T-helper 17 cell (primary cell): ENCODE measurements around the gene PLCXD3. TPM values are rescaled to one million over a fixed set of nuclear protein-coding genes. Genes with fewer than 3 reads are reported as not detected.

Source experiments
- ATAC-seq: fragments of 150-1000 bp; cut with Tn5 transposase; 2 replicates; pipeline ENCODE4 v1.10.0; 2021; ENCODE audit warnings: mild to moderate bottlenecking, moderate library complexity
- DNase-seq, 3 donors: peaks; one replicate each; pipeline versions ENCODE4 v3.0.0 to v3.0.0-alpha.2; 2020 to 2021
- H3K9me3 ChIP-seq: one replicate; pipeline ENCODE4 v1.7.0; 2013; ENCODE audit warnings: low read length, mild to moderate bottlenecking; ENCODE audit not compliant: control insufficient read depth, poor library complexity, severe bottlenecking
- H3K27ac Mint-ChIP-seq: one replicate; pipeline ENCODE4 v1.8.0; 2022; ENCODE audit warnings: mild to moderate bottlenecking, moderate library complexity, mixed read lengths
- H3K27me3 Mint-ChIP-seq: one replicate; pipeline ENCODE4 v1.8.0; 2022; ENCODE audit warnings: mixed read lengths
- H3K36me3 Mint-ChIP-seq: one replicate; pipeline ENCODE4 v1.8.0; 2022; ENCODE audit warnings: low read depth, mixed read lengths
- H3K4me1 Mint-ChIP-seq: one replicate; pipeline ENCODE4 v1.8.0; 2022; ENCODE audit warnings: mild to moderate bottlenecking, mixed read lengths
- H3K4me3 Mint-ChIP-seq: one replicate; pipeline ENCODE4 v1.8.0; 2022; ENCODE audit warnings: mild to moderate bottlenecking, moderate library complexity, mixed read lengths
- total RNA-seq, 4 donors: library from RNA in 2 of 4; stranded (reverse) in 2 of 4; gene quantifications; one replicate each; pipeline ENCODE4 v1.2.3 and lab custom pipeline; 2022 to 2026

The PLCXD3 gene, protein sequence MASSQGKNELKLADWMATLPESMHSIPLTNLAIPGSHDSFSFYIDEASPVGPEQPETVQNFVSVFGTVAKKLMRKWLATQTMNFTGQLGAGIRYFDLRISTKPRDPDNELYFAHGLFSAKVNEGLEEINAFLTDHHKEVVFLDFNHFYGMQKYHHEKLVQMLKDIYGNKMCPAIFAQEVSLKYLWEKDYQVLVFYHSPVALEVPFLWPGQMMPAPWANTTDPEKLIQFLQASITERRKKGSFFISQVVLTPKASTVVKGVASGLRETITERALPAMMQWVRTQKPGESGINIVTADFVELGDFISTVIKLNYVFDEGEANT
- not detected for total RNA-seq
- total RNA-seq (lab: John Stamatoyannopoulos, UW), result 0 reads per million in 2 donors

DNA sequence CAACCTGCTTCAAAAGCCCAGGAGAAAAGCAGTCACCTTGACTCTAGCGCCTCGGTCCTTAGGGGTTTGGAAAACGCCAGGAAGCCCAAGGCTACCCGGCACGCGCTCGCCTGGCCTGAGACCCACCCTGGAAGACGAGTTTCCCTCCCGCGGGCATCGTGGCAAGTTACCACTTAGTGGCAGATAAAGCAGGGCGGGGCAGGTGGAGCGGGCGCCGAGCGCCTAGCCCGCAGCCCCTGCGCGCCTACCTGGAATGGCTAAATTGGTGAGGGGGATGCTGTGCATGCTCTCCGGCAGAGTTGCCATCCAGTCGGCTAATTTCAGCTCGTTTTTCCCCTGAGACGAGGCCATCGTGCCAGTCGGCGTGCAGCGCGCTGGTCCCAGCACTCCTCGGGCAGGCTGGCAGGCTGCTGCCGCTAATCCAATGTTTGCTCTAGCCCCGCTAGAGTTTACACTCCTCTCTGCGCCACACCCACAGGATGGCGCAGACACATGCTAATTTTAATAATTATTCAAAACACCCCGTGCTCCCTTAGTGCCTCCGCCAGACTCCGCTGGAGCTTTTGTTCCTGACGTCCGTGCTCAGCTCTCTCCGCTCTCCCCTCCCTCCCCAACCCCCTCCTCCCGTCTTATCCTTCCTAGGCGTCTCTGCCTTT, at the start of gene PLCXD3:
TSS of gene PLCXD3 (minus strand) at position 426 of the 656 bp plus-strand sequence. CDS start at position 351, 75 bp downstream.
- Mint-ChIP-seq H3K27ac (no peak within 1 kb of the TSS), H3K4me3 (no peak within 1 kb of the TSS), H3K4me1 (no peaks in the 10 kb centered on the region), H3K27me3 (peaks cover 32% of the 10 kb centered on the region), H3K36me3 (no peaks in the 10 kb centered on the region)
- no peaks in the 10 kb centered on the region for H3K9me3 ChIP-seq
- DNase-seq, result no peak
- ATAC-seq, result no peak

DNA sequence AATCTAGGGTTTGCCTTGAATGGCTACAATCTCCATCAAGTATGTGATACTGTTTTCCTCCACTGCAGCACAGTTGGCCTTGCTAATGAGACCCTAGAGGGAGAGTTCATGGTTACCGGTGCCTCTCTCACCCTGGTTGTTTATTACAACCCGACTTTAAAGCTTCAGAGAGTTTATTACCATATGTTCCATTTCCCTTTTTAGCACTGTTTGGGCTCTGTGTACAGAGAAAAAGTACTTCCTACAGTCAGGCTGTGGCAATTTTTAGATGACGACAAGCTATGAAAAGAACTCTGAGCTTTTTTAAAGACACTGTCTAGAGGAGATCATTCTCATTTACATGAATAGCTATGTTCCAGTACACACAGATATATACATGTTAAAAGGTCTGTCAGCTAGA, 48.8 kb upstream of the PLCXD3 start:
- H3K4me3 Mint-ChIP-seq, result no peak overlapping the region
- H3K4me1 Mint-ChIP-seq, result no peaks in the 10 kb centered on the region
- no peaks in the 10 kb centered on the region for H3K9me3 ChIP-seq
- H3K27me3 Mint-ChIP-seq, result no peaks in the 10 kb centered on the region
- DNase-seq, result no peak
- ATAC-seq, result no peak
- H3K27ac Mint-ChIP-seq, result no peak overlapping the region
- H3K36me3 Mint-ChIP-seq, result no peaks in the 10 kb centered on the region

DNA sequence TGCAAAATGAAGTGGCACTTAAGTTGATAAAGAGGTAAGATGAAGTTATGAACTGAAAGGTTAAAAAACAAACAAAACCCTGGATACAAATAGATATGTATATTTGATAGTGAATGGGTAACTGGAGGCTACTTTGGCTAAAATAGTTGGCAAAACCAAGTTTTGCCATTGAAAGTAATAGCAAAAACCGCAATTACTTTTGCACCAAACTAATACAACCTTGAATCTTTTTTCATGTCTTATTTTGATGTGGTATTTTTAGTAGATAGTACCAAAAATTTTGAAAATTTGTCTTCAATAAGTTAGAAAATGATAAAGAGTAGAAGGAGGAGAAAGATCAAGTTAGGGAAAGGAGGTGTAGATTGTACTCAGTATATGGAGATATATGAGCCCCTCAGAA, 47.9 kb upstream of the PLCXD3 start:
- H3K4me3 Mint-ChIP-seq, result no peak overlapping the region
- no peaks in the 10 kb centered on the region for H3K36me3 Mint-ChIP-seq
- H3K27me3 Mint-ChIP-seq, result no peaks in the 10 kb centered on the region
- H3K9me3 ChIP-seq, result no peaks in the 10 kb centered on the region
- no peak for DNase-seq
- no peaks in the 10 kb centered on the region for H3K4me1 Mint-ChIP-seq
- no peak for ATAC-seq
- H3K27ac Mint-ChIP-seq, result no peak overlapping the region

DNA sequence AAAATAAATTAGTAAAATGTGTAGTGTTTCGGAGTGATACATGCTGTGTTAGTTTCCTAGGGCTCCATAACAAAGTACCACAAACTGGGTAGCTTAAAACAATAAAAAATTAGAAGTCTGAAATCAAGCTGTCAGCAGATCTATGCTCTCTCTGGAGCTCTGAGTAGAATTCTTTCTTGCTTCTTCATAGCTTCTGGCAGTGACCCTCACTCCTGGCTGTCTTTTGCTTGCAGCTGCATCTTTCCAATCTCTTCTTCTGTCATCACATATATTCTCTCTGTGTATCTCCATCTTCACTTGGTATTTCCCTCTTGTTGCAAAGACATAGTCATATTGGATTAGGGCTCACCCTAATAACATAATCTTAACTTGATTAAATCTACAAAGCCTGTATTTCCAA, 37.6 kb upstream of the PLCXD3 start:
- Mint-ChIP-seq H3K36me3 (no peaks in the 10 kb centered on the region), H3K27me3 (no peaks in the 10 kb centered on the region), H3K27ac (no peak overlapping the region), H3K4me3 (no peak overlapping the region), H3K4me1 (peaks cover under 1% of the 10 kb centered on the region)
- ATAC-seq, result no peak
- no peaks in the 10 kb centered on the region for H3K9me3 ChIP-seq
- DNase-seq, result no peak

DNA sequence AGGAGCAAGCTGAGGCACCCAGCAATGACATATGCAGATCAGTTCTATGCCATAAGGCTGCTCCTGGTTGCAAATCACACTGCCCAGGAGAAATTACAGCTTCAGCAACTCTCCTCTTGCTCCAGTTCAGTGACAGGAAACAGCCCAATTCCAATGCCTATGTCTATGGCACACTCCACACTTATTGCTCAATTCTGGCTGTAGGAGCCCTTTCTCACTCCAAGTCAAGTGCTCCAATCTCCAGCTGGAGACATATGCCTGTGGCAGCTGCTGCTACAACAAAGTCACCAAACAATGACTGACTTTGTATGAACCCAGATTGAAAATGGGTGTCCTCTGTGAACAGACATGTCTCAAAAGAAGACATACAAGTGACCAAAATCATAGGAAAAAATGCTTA, 31.8 kb upstream of the PLCXD3 start:
- Mint-ChIP-seq H3K4me3 (no peak overlapping the region), H3K36me3 (no peaks in the 10 kb centered on the region), H3K27me3 (no peaks in the 10 kb centered on the region), H3K4me1 (peaks cover 2% of the 10 kb centered on the region), H3K27ac (no peak overlapping the region)
- peaks cover 2% of the 10 kb centered on the region for H3K9me3 ChIP-seq
- DNase-seq (no peak), ATAC-seq (no peak)

DNA sequence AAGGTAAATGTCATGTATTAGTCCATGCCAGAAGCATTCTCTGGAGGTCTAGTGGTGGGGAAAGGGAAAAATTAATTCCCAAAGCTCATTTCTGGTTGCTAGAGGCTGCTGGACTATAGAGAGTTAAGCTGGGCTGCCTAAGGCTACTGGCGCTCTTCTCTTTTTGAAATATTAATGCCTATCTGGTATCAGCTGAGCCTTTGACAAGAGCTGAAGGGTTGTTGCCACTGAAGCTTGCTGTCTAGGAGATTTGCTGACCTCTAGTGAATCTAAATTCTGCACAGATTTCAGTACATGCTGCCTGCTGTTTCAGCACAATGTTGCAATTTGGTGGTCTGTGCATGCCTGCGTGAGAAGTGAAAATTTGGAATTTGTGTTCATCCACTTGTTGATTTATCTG, 29.1 kb upstream of the PLCXD3 start:
- no peaks in the 10 kb centered on the region for H3K27me3 Mint-ChIP-seq
- H3K27ac Mint-ChIP-seq, result no peak overlapping the region
- H3K4me1 Mint-ChIP-seq, result peaks cover 2% of the 10 kb centered on the region
- no peak for ATAC-seq
- peaks cover 2% of the 10 kb centered on the region for H3K9me3 ChIP-seq
- DNase-seq, result no peak
- no peak overlapping the region for H3K4me3 Mint-ChIP-seq
- H3K36me3 Mint-ChIP-seq, result no peaks in the 10 kb centered on the region

DNA sequence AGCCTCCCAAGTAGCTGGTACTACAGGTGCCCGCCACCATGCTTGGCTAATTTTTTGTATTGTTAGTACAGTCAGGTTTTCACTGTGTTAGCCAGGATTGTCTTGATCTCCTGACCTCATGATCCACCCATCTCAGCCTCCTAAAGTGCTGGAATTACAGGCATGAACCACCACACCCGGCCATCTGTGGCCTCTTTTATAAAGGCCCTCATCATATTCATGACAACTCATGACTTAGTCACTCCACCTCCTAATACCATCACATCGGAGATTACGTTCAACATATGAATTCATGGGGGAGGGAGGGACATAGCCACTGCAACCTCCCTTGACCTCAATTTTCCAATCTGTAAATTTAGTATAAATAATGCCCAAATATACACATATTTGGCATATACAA, 27.2 kb upstream of the PLCXD3 start:
- Mint-ChIP-seq H3K4me1 (no peaks in the 10 kb centered on the region), H3K27me3 (no peaks in the 10 kb centered on the region), H3K4me3 (no peak overlapping the region), H3K27ac (no peak overlapping the region), H3K36me3 (no peaks in the 10 kb centered on the region)
- H3K9me3 ChIP-seq, result peaks cover 2% of the 10 kb centered on the region
- DNase-seq, result no peak
- ATAC-seq, result no peak

DNA sequence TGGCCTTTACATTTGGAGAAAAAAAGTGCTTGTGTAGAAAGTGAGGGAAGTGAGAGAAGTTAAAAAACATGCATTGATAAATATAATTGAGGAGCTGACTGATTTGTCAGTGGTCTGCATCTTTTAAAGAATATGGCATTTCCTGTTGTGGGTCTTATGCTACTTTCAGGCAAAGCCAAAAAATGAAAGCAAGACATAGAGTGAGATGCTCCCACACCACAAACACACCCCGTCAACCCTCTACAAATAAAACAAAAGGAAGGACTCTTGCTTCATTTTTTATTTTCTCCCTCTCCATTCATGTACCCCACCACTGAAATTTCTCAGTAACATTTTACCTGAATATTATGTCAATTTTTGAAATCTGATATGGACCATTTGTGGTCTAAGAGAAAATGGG, 22.1 kb upstream of the PLCXD3 start:
- Mint-ChIP-seq H3K36me3 (no peaks in the 10 kb centered on the region), H3K27ac (no peak overlapping the region), H3K4me1 (no peaks in the 10 kb centered on the region), H3K4me3 (no peak overlapping the region), H3K27me3 (no peaks in the 10 kb centered on the region)
- ATAC-seq (no peak), DNase-seq (no peak)
- no peaks in the 10 kb centered on the region for H3K9me3 ChIP-seq

DNA sequence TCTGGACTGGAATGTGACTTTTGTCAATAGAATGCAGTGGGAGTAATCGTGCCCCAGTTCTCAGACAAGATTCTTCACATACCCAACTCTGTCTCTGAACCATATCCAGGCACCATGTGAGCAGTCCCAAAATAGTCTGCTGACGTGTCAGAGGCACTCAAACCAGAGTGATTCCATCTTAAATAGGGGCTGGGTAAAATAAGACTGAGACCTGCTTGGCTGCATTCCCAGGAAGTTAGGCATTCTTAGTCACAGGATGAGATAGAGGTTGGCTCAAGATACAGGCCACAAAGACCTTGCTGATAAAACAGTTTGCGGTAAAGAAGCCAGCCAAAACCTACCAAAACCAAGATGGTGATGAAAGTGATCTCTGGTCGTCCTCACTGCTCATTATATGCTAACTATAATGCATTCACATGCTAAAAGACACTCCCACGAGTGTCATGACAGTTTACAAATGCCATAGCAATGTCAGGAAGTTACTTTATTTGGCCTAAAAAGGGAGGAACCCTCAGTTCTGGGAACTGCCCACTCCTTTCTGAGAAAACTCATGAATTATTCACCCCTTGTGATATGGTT, 16.9 kb upstream of the PLCXD3 start:
- Mint-ChIP-seq H3K4me1 (no peaks in the 10 kb centered on the region), H3K27me3 (no peaks in the 10 kb centered on the region), H3K36me3 (no peaks in the 10 kb centered on the region), H3K4me3 (no peak overlapping the region), H3K27ac (no peak overlapping the region)
- no peaks in the 10 kb centered on the region for H3K9me3 ChIP-seq
- DNase-seq (no peak), ATAC-seq (no peak)

DNA sequence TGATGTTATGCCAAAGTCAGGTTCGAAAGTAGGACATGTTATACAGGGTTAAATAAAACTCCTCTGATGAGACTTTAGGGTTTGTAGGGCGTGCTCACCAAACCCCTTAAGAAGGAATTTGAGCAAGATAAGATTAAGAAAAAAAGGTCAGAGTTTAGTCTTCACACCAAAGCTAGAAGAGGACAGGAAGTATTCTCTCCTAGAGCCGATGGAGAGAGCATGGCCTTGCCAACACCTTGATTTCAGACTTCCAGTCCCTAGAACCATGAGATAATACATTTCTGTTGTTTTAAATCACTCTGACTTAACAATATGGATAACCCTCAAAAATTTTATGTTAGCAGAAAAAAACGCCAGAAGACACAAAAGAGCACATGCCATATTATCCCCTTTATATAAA, 16.3 kb upstream of the PLCXD3 start:
- Mint-ChIP-seq H3K4me1 (no peaks in the 10 kb centered on the region), H3K36me3 (no peaks in the 10 kb centered on the region), H3K27me3 (no peaks in the 10 kb centered on the region), H3K27ac (no peak overlapping the region), H3K4me3 (no peak overlapping the region)
- DNase-seq (no peak), ATAC-seq (no peak)
- no peaks in the 10 kb centered on the region for H3K9me3 ChIP-seq

DNA sequence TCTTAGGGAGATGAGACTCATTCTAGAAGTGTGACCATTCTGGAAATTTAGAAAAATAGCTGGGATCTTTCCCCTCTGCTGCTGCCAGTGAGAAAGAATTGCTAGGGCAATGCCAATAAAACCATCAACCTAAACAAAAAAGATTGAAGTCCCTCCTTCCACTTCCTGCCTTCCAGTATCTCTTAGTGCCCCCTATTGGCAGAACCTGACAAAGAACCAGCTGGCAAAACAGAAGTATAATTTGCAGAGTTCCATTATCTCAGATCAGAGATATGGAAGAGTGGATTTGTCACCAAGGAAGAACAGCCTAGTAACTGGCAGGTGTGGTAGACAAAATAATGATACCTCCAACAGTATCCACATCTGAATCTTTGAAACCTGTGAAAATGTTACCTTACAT, 13.8 kb upstream of the PLCXD3 start:
- H3K36me3 Mint-ChIP-seq, result no peaks in the 10 kb centered on the region
- H3K9me3 ChIP-seq, result no peaks in the 10 kb centered on the region
- H3K27me3 Mint-ChIP-seq, result no peaks in the 10 kb centered on the region
- no peaks in the 10 kb centered on the region for H3K4me1 Mint-ChIP-seq
- no peak for DNase-seq
- ATAC-seq, result no peak
- H3K27ac Mint-ChIP-seq, result no peak overlapping the region
- H3K4me3 Mint-ChIP-seq, result no peak overlapping the region

DNA sequence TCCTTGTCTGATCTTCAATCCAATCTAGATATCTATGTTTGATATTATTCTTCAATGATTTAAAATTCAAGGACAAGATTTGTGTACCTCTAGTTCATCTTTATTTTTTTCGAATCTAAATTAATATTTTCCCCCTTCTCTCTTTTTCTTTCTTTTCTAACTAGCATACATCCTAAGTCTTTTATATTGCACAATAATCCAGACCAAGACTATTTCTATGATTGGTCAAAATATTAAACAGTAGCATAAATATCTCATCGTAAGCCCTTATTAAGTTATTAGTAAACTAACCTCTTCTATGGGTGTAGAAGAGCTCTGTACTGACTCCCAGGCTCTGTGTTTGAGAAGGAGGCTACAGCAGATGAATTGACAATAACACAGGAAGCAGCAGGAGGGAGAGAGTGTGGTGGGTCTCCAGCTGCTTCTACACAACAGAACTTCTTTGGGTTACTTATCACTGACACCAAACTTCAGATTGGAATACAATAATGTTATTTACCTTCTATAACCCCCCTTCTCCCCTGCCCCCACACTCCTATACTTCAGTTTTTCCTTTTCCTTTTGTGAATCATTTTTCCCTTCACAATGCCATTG, 11.9 kb upstream of the PLCXD3 start:
- H3K27ac Mint-ChIP-seq, result no peak overlapping the region
- no peak for ATAC-seq
- H3K36me3 Mint-ChIP-seq, result no peaks in the 10 kb centered on the region
- no peaks in the 10 kb centered on the region for H3K4me1 Mint-ChIP-seq
- no peak for DNase-seq
- no peaks in the 10 kb centered on the region for H3K27me3 Mint-ChIP-seq
- no peaks in the 10 kb centered on the region for H3K9me3 ChIP-seq
- H3K4me3 Mint-ChIP-seq, result no peak overlapping the region

DNA sequence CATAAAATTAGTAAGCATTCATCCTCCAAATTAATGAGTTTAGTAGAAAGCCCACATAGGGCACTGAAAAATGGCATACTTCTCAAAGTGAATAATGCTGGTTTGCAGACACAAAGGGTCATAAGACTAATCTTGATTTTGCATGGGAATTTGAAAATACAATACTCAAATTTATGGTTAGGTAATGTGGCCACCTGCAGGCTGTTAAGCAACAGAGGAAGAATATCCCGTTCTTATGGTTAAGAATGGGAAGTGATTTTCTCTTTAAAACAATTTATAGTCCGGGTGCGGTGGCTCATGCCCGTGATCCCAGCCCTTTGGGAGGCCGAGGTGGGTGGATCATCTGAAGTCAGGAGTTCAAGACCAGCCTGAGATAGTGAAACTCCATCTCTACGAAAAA, 9.4 kb upstream of the PLCXD3 start:
- Mint-ChIP-seq H3K27ac (no peak overlapping the region), H3K4me3 (no peak overlapping the region), H3K4me1 (no peaks in the 10 kb centered on the region), H3K36me3 (no peaks in the 10 kb centered on the region), H3K27me3 (no peaks in the 10 kb centered on the region)
- no peaks in the 10 kb centered on the region for H3K9me3 ChIP-seq
- no peak for ATAC-seq
- DNase-seq, result no peak
